Effector CD4-positive, alpha-beta T cell (primary cell): ENCODE data around the gene SHE. TPM values are rescaled to one million over a fixed set of nuclear protein-coding genes. Genes with fewer than 3 reads are reported as not detected.
A peak's percentile ranks its signal among the peaks of the same experiment; 100 is the strongest.
"Not testable (repeated sequence)": the region's sequence is repeated elsewhere in the genome, so short reads cannot be mapped to it uniquely, and the experiment has no call there.

Source experiments
- DNase-seq: peaks from one replicate; pipeline ENCODE4 v3.0.0-alpha.2; 2020
- total RNA-seq: gene quantifications from one replicate; lab custom pipeline; 2026; lab: John Stamatoyannopoulos, UW

The SHE gene
- total RNA-seq, result not detected

DNA sequence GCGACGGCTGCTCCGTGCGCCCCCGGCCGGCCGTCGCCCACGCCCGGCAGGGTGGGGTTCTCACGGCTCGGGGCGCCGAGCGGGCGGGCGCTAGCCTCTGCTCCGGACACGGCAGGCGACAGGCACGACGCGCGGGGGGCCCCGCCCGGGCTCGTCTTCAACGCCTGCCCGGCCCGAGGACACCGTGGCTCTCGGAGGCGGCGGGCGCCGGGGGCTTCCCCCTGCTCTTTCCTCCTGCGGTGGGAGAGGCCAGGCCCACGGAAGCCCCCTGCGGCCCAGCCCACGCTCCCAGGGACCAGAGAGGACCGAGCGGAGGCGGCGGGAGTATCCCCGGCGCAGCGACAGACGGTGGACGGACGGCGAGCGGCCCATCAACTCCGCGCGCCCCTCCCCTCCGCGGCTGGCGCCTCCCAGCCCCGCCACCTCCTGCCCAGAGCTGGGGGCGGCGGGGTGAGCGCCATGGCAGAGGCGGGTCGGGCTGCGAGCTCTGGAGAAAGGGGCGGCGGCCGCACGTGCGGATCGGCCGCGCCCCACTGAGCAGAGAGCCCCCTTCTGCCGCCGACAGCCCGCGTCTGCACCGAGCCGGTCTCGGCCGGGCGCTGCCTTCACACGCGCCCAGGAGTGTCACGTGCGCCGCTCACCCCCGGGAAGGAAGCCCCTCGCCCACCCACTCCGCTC, at the start of gene SHE, which contains the start of gene TDRD10:
Gene SHE, minus strand, starts transcription at position 347 of the 678 bp plus-strand sequence. CDS start 386 bp downstream, outside the sequence.
Gene TDRD10, plus strand, starts transcription at position 154 of the 678 bp plus-strand sequence. CDS start 4,685 bp downstream, outside the sequence.
- DNase-seq, result no peak

- no peak for DNase-seq
These were observed 49.3 kb upstream of the SHE start for GRCh38 chr1:154551474-154551873.

DNA sequence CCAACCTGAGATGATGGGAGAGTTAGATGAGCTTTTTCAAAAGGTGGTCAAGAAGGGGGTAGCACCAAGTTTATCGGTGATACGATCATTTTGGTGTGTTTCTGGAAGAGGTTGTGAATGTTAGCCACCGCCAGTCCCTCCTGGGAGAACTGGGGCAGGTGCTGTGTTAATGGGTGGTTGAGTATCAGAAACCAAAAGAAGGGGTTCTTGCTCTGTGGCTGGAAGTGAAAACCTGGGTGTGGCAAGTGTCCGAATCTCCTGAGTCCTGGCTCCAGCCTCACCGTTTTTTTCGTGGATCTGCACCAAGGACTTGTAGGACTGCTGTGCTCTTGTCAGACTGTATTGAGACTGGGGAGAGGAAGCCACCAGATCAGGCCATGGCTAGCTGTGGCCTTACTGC, 48.4 kb upstream of the SHE start:
- no peak for DNase-seq

DNA sequence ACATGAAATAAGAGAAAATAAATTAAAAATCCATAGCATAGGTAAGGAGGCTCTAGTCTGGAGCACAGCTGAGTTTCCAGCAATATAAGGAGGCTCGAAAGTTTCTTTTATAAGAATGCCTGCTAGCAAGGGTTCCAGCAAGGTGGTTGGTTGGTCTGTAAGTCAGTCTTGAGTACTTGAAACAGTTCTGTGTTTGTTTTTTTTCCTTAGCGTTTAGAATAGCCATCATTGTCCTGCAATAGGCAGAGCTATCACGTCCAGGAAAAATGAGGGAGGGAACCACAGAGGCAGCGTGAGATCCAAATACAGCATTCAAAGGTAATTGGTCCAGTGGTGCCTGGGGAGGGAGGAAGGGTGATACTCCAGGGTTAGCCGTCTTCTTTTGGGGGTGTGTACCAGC, 47.9 kb upstream of the SHE start:
- no peak for DNase-seq

- DNase-seq, result no peak
These were observed 47.1 kb upstream of the SHE start for GRCh38 chr1:154549202-154549770.

DNA sequence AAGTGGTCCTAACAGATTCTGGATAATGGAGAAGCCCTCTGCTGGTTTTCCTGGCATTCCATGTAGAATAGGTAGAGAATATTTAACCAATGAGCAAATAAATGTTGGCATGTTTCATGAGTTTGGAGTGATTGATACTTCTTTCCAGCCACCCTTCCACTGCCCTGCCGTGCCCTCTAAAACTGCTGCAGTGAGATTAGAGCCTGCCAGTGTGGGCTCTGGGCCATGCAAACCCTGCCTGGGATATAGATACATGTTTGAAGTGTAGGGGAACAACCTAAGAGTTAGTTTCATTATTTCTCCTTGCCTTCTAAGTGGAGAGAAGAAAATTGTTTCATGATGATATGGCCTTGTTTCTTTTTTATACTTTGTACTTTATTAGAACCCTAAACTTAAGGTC, 45.8 kb upstream of the SHE start:
- DNase-seq, result no peak

DNA sequence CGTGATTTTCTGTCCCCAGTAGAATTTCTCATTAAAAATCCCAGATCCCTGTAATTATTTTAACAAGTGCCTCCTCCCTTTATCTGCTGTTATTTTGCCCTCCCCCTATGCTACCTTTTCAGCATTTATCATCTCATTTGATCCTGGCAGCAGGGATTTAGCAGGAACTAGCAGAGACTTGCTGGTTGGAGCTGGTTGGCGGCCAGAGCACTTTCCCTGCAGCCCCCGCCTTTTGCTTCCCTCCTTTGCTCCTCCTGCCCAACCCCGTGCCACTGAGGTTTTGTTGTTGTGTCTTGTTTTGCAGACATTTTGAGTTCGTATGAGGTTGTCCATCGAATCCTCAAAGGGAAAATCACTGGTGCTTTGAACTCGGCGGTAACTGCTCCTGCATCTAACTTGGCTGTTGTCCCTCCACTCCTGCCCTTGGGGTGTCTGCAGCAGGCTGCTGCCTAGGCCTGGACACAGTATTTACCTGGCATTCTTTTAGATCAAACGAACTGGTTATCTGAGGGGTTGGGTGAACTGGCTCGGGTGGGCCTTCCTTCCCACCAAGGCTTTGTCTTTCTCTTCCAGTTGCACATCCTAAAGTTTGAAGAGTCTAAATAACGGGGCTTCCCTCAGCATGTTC, 45.0 kb upstream of the SHE start:
- DNase-seq, result no peak

GRCh38 chr1:154546264-154547063, 44.3 kb upstream of the SHE start:
- peak; percentile 31 for DNase-seq

- no peak for DNase-seq
These were observed 39.0 kb upstream of the SHE start for GRCh38 chr1:154541231-154541630.

GRCh38 chr1:154539486-154540483, 37.6 kb upstream of the SHE start:
- no peak for DNase-seq

DNA sequence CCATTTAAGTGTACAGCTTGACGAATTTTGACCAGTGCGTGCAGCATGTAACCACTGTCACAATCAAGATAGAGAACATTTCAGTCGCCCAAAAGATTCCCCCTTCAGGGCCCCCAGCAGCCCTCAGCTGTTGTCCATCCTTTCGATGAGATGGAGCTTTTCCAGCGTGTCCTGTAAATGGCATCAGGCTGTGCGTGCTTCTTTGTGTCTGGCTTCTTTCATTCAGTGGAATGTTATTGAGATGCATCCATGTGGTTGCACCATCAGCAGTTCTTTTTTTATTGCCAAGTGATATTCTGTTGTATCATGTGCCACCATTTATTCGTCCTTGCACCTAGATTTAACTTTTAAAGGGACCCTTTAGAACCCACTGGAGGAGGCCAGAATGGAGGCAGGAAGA, 34.4 kb upstream of the SHE start:
- no peak for DNase-seq

- DNase-seq, result no peak
These were observed 32.0 kb upstream of the SHE start for GRCh38 chr1:154533952-154534844.

DNA sequence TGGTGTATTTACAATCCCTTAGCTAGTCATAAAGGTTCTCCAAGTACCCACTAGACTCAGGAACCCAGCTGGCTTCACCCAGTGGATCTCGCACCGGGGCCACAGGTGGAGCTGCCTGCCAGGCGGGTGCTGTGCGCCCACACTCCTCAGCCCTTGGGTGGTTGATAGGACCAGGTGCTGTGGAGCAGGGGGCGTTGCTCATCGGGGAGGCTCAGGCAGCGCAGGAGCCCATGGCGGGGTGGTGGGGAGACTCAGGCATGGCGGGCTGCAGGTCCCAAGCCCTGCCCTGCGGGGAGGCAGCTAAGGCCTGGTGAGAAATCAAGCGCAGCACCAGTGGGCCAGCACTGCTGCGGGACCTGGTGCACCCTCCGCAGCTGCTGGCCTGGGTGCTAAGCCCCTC, 29.7 kb upstream of the SHE start:
- not testable (repeated sequence) for DNase-seq

DNA sequence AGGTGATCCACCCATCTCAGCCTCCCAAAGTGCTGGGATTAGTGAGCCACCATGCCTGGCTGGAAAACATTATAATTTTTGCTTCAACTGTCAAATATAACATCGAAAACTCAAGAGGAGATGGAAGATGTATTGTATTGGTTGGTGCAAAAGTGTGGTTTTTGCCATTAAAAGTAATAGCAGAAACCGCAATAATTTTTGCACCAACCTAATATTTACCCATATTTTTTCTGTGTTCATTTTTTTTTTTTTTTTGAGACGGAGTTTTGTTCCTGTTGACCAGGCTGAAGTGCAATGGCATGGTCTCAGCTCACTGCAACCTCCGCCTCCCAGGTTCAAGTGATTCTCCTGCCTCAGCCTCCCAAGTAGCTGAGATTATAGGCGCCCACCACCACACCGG, 27.1 kb upstream of the SHE start:
- DNase-seq, result no peak

DNA sequence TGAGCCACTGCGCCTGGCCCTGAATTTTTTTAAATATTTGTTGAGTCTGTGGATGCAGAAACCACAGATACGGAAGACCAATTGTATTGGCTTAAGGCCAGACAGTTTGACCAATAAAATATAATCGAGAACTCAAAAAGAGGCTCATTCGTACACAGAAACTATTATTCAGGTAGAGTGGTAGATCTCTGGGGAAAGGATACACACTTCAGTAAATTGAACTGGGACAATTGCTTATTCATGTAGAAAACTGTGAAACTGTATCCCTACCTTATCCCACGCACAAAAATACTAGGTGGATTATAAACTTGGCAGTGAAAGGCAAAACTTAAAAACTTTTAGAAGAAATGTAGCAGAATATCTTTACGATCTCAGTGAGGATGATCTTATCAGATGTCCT, 25.0 kb upstream of the SHE start:
- DNase-seq, result no peak

DNA sequence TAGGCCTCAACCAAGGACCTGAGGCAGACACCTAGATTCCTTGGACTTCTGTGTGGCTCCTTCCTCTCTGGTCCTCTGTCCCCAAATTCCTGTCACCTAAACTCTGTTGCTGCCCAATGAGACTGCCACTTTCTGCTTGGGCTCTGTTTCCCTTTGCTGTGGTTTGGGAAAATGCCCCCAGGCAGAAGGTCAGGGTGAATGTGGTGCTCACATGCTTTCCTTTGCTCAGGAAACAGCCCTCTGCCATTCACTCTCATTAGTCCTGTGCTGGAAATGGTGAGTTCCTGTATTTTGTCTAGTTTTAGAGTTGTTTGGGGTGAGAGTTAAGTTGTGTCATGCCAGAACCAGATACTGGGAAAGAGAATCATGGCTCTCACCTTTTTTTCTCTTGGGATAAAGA, 22.7 kb upstream of the SHE start:
- no peak for DNase-seq

DNA sequence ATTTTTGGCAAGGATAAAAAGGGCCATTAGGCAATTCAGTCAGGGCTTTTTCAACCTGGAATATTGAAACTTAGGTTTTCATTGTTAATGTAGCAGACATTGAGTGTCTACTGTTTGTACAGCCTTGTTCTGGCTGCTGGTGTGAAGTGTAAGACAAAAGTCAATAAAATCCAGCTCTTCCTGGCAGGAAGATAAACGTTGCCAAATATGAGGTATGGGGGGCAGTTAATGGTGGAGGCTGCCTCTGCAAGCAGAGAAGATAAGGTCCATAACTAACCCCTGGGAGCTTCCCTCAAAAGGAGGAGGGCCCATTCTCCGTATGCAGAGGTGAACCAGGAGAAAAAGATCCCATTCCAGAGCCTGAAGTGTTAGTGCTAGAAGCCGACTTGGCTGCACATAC, 19.5 kb upstream of the SHE start:
- DNase-seq, result no peak

GRCh38 chr1:154520333-154520732, 18.1 kb upstream of the SHE start:
- DNase-seq, result no peak

DNA sequence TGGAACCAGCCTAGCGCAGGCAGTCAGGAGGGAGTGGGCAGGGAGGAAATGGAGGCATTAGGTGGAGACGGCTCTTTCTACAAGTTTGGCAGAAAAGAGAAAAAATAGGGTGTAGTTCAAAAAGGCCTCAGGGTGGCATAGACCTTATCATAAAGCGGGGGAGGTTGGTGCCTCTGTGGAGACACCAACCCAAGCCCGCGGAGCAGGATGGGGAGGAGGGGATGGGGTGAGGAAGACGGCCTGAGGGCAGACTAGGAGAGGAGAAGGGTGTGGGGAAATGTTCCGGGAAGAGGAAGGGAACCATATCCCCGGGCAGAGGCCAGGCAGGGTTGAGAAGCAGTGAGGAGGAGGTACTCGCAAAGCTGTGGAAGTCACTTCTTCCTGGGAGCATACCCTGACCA, 17.4 kb upstream of the SHE start:
- DNase-seq, result no peak

DNA sequence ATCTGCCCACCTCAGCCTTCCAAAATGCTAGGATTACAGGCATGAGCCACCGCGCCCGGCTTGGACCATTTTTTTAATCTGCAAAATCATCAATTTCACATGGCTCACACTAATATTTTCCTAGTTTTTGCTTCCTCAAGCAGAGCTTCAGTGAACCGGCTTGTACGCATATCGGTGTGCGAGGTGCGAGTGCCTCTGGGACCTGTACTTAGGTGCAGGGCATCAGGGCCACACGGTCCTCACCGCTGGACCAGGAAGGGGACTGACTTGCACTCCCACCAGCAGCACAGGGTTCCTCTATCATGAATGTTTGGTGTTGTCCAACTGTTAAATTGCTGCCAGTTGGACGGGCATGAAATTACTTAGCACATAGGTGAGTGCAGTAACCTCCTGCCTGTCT, 15.4 kb upstream of the SHE start:
- DNase-seq, result no peak

- DNase-seq, result no peak
These were observed 11.9 kb upstream of the SHE start for GRCh38 chr1:154514066-154514553.
